Activated gamma-delta T cell treated with Interleukin-2 at 50 U/mL for 16 hours (primary cell): ENCODE measurements around the gene VPS4A.

Experiments used
- DNase-seq: peaks from one replicate; pipeline ENCODE4 v3.0.0-alpha.2; 2020

Gene VPS4A

GRCh38 chr16:69307856-69308255 lies 3.3 kb upstream of the VPS4A start:
- DNase-seq: no peak

- no peak for DNase-seq
Observed at GRCh38 chr16:69309316-69309715, 1.8 kb upstream of the VPS4A start.

- DNase-seq: peak; percentile 31
Observed at GRCh38 chr16:69311533-69312387, 610 bp downstream of the VPS4A start.

- DNase-seq: no peak
Observed at GRCh38 chr16:69313469-69313868, 2.3 kb downstream of the VPS4A start.

GRCh38 chr16:69314534-69314933 lies 3.4 kb downstream of the VPS4A start:
- no peak for DNase-seq

- DNase-seq: no peak
Observed at GRCh38 chr16:69315486-69316311, 4.5 kb downstream of the VPS4A start.

- DNase-seq: no peak
Observed at GRCh38 chr16:69316595-69317034, 5.5 kb downstream of the VPS4A start.

- DNase-seq: no peak
Observed at GRCh38 chr16:69318177-69318910, 7.2 kb downstream of the VPS4A start.

GRCh38 chr16:69318911-69319289 lies 7.8 kb downstream of the VPS4A start:
- no peak for DNase-seq

GRCh38 chr16:69319381-69319780 lies 8.2 kb downstream of the VPS4A start:
- no peak for DNase-seq

GRCh38 chr16:69319826-69320739 lies 8.9 kb downstream of the VPS4A start:
- DNase-seq: no peak

- DNase-seq: no peak
Observed at GRCh38 chr16:69320740-69321073, 9.6 kb downstream of the VPS4A start.

GRCh38 chr16:69321080-69321479 lies 9.9 kb downstream of the VPS4A start:
- DNase-seq: no peak

- DNase-seq: no peak
Observed at GRCh38 chr16:69322343-69322742, 11.2 kb downstream of the VPS4A start.

- DNase-seq: no peak
Observed at GRCh38 chr16:69323415-69323814, 12.3 kb downstream of the VPS4A start.

GRCh38 chr16:69324013-69324531 lies 12.9 kb downstream of the VPS4A start:
- DNase-seq: no peak

- DNase-seq: no peak
Observed at GRCh38 chr16:69324585-69325253, 13.6 kb downstream of the VPS4A start.

- DNase-seq: no peak
Observed at GRCh38 chr16:69325784-69326171, 14.6 kb downstream of the VPS4A start.

GRCh38 chr16:69326172-69326873 lies 15.2 kb downstream of the VPS4A start:
- DNase-seq: no peak

- no peak for DNase-seq
Observed at GRCh38 chr16:69327585-69328310, 16.6 kb downstream of the VPS4A start.
